Right cardiac atrium (tissue), 5 donors: ENCODE data around the gene MYO19. TPM values are rescaled to one million over a fixed set of nuclear protein-coding genes. Genes with fewer than 3 reads are reported as not detected.
A peak's percentile ranks its signal among the peaks of the same experiment; 100 is the strongest.

Experiments used
- ATAC-seq, 2 donors: fragments of 200-7000 bp; cut with Tn5 transposase; one replicate each; pipeline versions ENCODE4 v1.8.0 to v1.9.1; 2020; ENCODE audit warnings: moderate library complexity in 2 of 2, mild to moderate bottlenecking in 1 of 2
- DNase-seq, 3 donors: peaks; one replicate each; pipeline ENCODE4 v3.0.0-alpha.2; 2020
- H3K27ac ChIP-seq: one replicate; pipeline ENCODE4 v1.5.1; 2013; ENCODE audit warnings: mild to moderate bottlenecking, low read length, control low read depth, moderate library complexity
- H3K27me3 ChIP-seq: one replicate; pipeline ENCODE4 v1.6.1; 2013; ENCODE audit not compliant: control insufficient read depth, insufficient read depth
- H3K4me1 ChIP-seq: one replicate; pipeline ENCODE4 v1.6.1; 2013; ENCODE audit warnings: low read length; ENCODE audit not compliant: control insufficient read depth, insufficient read depth
- H3K4me3 ChIP-seq: one replicate; pipeline ENCODE4 v1.5.1; 2013; ENCODE audit warnings: low read length, control low read depth
- H3K9me3 ChIP-seq: one replicate; pipeline ENCODE4 v1.6.1; 2013; ENCODE audit warnings: low read length; ENCODE audit not compliant: control insufficient read depth
- WGBS: extraction: QIAGEN DNeasy Blood & Tissue Kit; methylation state at CpG from one replicate; pipeline ENCODE4 v1.1.7; 2013; 5-methylcytosine and 5-hydroxymethylcytosine counted together
- intact Hi-C, 4 donors: fragments of 100-400 bp; cut with DNase I; formaldehyde crosslinking; loops; one replicate each; pipeline versions ENCODE4 v1.11.0 to v1.14.0; 2022 to 2023
- long read RNA-seq, 4 donors: library from polyadenylated mRNA; unstranded; transcript quantifications; one replicate each; pipeline ENCODE4 v2.0.0, GENCODE V29; 2020 to 2021
- polyA plus RNA-seq: library from polyadenylated mRNA; stranded (reverse); fragments of 200-250 nt; gene quantifications from one replicate; pipeline ENCODE4 v1.2.3, GENCODE V29; 2013
- total RNA-seq, 4 donors: library from RNA; stranded (reverse); fragmentation: NEBNext Ultra II Directional; extraction: Animal tissue kit (Norgen Biotek cat#: 25700); gene quantifications; one replicate each; pipeline ENCODE4 v1.2.1, GENCODE V29; 2021
- donor health status: healthy with polysubstance abuse.
- donor health status: DM: no; HTN: yes; CAD: no.
- donor health status: DM: no; HTN: no; CAD: no.
- donor health status: DM: no; HTN: yes; CAD: no; lungs with severe emphysema.
- donor health status: DM: yes; HTN: yes; CAD: no.

The MYO19 gene
- total RNA-seq = 10 to 100 TPM; 15.3 to 21.4 (median 18.4) TPM
- 10.7 TPM for polyA plus RNA-seq
- long read RNA-seq, donor 1, full-length matches to known transcripts = 6 of 13 reads
- long read RNA-seq, donor 1, partial matches to known transcripts = 3 of 13 reads
- long read RNA-seq, donor 1, other reads (novel, unspliced or antisense) = 4 of 13 reads
- long read RNA-seq, donor 2, full-length matches to known transcripts = 5 of 12 reads
- long read RNA-seq, donor 2, partial matches to known transcripts = 3 of 12 reads
- long read RNA-seq, donor 2, other reads (novel, unspliced or antisense) = 4 of 12 reads
- long read RNA-seq, donor 3, full-length matches to known transcripts = 21 of 42 reads
- long read RNA-seq, donor 3, partial matches to known transcripts = 10 of 42 reads
- long read RNA-seq, donor 3, other reads (novel, unspliced or antisense) = 11 of 42 reads
- long read RNA-seq, donor 4, partial matches to known transcripts = 2 of 12 reads
- long read RNA-seq, donor 4, other reads (novel, unspliced or antisense) = 7 of 12 reads

- under 1% methylated on average over 83 of the region's 83 CpGs for WGBS
- Histone ChIP-seq H3K4me1 (no peaks in the 10 kb centered on the region), H3K27ac (peak within 1 kb of the TSS; percentile 88), H3K9me3 (no peaks in the 10 kb centered on the region), H3K4me3 (peak within 1 kb of the TSS; percentile 63), H3K27me3 (no peaks in the 10 kb centered on the region)
- peak; percentile 92 to 96 (median 96) for DNase-seq
- ATAC-seq = peak; percentile 95 to 96
- intact Hi-C loops = no loop called here
These were observed at the start of gene MYO19, which contains the start of gene PIGW for GRCh38 chr17:36534840-36535668. MYO19 (minus strand) TSS chr17:36534868; CDS start chr17:36532538, 2,330 bp downstream. PIGW (plus strand) TSS chr17:36534987; CDS start chr17:36537102, 2,115 bp downstream.

GRCh38 chr17:36583787-36584186 is 49.1 kb upstream of the MYO19 start:
- ATAC-seq (no peak), DNase-seq (no peak)
- H3K4me1 ChIP-seq = no peaks in the 10 kb centered on the region
- H3K27ac ChIP-seq = no peak overlapping the region
- no peaks in the 10 kb centered on the region for H3K9me3 ChIP-seq
- no peaks in the 10 kb centered on the region for H3K27me3 ChIP-seq
- intact Hi-C loops = no loop called here
- WGBS = 75% methylated on average over 1 of the region's 1 CpG
- H3K4me3 ChIP-seq = no peak overlapping the region

GRCh38 chr17:36578671-36579070 is 44.0 kb upstream of the MYO19 start:
- H3K27me3 ChIP-seq = no peaks in the 10 kb centered on the region
- DNase-seq (no peak), ATAC-seq (no peak)
- no peak overlapping the region for H3K27ac ChIP-seq
- no peaks in the 10 kb centered on the region for H3K4me1 ChIP-seq
- H3K9me3 ChIP-seq = no peaks in the 10 kb centered on the region
- intact Hi-C loops = no loop called here
- 88% methylated on average over 2 of the region's 2 CpGs for WGBS
- no peak overlapping the region for H3K4me3 ChIP-seq

- no peak for DNase-seq
- intact Hi-C loops = no loop called here
- no peaks in the 10 kb centered on the region for H3K4me1 ChIP-seq
- 74% methylated on average over 2 of the region's 2 CpGs for WGBS
- no peak for ATAC-seq
- no peak overlapping the region for H3K27ac ChIP-seq
- H3K9me3 ChIP-seq = no peaks in the 10 kb centered on the region
- H3K27me3 ChIP-seq = no peaks in the 10 kb centered on the region
- no peak overlapping the region for H3K4me3 ChIP-seq
These were observed 42.1 kb upstream of the MYO19 start for GRCh38 chr17:36576793-36577192.

GRCh38 chr17:36575028-36575427 is 40.4 kb upstream of the MYO19 start:
- Histone ChIP-seq H3K4me1 (no peaks in the 10 kb centered on the region), H3K27me3 (no peaks in the 10 kb centered on the region), H3K27ac (no peak overlapping the region), H3K9me3 (no peaks in the 10 kb centered on the region), H3K4me3 (no peak overlapping the region)
- WGBS = 93% methylated on average over 12 of the region's 12 CpGs
- no peak for ATAC-seq
- DNase-seq = no peak
- intact Hi-C loops = no loop called here

GRCh38 chr17:36566081-36566480 is 31.4 kb upstream of the MYO19 start:
- no peak overlapping the region for H3K4me3 ChIP-seq
- ATAC-seq (no peak), DNase-seq (no peak)
- H3K27ac ChIP-seq = no peak overlapping the region
- intact Hi-C loops = no loop called here
- 93% methylated on average over 4 of the region's 4 CpGs for WGBS
- H3K9me3 ChIP-seq = no peaks in the 10 kb centered on the region
- H3K27me3 ChIP-seq = no peaks in the 10 kb centered on the region
- H3K4me1 ChIP-seq = no peaks in the 10 kb centered on the region

GRCh38 chr17:36553459-36553858 is 18.8 kb upstream of the MYO19 start:
- 91% methylated on average over 3 of the region's 3 CpGs for WGBS
- Histone ChIP-seq H3K4me3 (no peak overlapping the region), H3K27me3 (no peaks in the 10 kb centered on the region), H3K4me1 (no peaks in the 10 kb centered on the region), H3K9me3 (no peaks in the 10 kb centered on the region), H3K27ac (no peak overlapping the region)
- DNase-seq (no peak), ATAC-seq (no peak)
- intact Hi-C loops = no loop called here

- Histone ChIP-seq H3K9me3 (no peaks in the 10 kb centered on the region), H3K27me3 (no peaks in the 10 kb centered on the region), H3K27ac (no peak overlapping the region), H3K4me1 (no peaks in the 10 kb centered on the region), H3K4me3 (no peak overlapping the region)
- no peak for ATAC-seq
- intact Hi-C loops = no loop called here
- 89% methylated on average over 8 of the region's 8 CpGs for WGBS
- DNase-seq = no peak
These were observed 16.1 kb upstream of the MYO19 start for GRCh38 chr17:36550491-36551417.

- intact Hi-C loops = no loop called here
- no peak for ATAC-seq
- Histone ChIP-seq H3K27me3 (no peaks in the 10 kb centered on the region), H3K4me1 (no peaks in the 10 kb centered on the region), H3K4me3 (no peak overlapping the region), H3K27ac (no peak overlapping the region), H3K9me3 (no peaks in the 10 kb centered on the region)
- DNase-seq = no peak
These were observed 13.1 kb upstream of the MYO19 start for GRCh38 chr17:36547776-36548175.

GRCh38 chr17:36546418-36547093 is 11.9 kb upstream of the MYO19 start:
- Histone ChIP-seq H3K27ac (no peak overlapping the region), H3K27me3 (no peaks in the 10 kb centered on the region), H3K4me3 (peak overlapping the region; percentile 78), H3K4me1 (no peaks in the 10 kb centered on the region), H3K9me3 (no peaks in the 10 kb centered on the region)
- DNase-seq (no peak), ATAC-seq (no peak)
- intact Hi-C loops = no loop called here
- WGBS = 16% methylated on average over 7 of the region's 7 CpGs
